Epithelial cell of esophagus (primary cell): ENCODE measurements around the gene MRS2.

ENCODE experiments used
- DNase-seq: peaks from one replicate; pipeline ENCODE4 v3.0.0; 2010; ENCODE audit warnings: low read depth
- H3K4me3 ChIP-seq: 2 replicates; pipeline ENCODE4 v1.5.1; 2011; ENCODE audit warnings: mild to moderate bottlenecking, low read length, control low read depth
- CTCF ChIP-seq: IDR thresholded peaks from 2 replicates; pipeline ENCODE4 v1.5.1; 2011; ENCODE audit warnings: low read depth, mild to moderate bottlenecking, low read length, control low read depth, inconsistent platforms; ENCODE audit not compliant: insufficient read depth; ENCODE audit errors: missing control alignments

Gene MRS2

DNA sequence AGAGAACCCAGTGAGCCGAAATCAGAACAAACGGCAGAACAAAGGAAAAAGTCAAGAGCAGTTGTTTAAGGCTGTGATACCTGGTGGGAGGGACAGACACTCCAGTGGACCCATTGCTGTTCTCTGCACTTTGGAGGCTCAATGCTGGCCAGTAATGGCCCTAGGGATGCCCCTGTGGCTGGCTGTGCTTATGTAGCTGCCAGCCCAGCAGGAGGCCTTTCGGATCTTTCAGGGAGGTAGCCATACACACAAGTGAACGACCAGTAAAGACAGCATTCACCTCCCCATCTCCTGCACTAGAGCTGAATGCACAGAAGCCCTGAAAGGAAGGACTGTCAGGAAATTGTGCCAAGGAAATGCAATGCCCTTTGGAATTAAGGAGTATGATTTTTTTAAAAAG, 52.3 kb downstream of the MRS2 start:
- H3K4me3 ChIP-seq: no peak overlapping the region
- DNase-seq: no peak
- TF ChIP-seq CTCF: no peak

GRCh38 chr6:24458134-24458533, 55.4 kb downstream of the MRS2 start:
- peak; percentile 72 for DNase-seq
- no peak for TF ChIP-seq CTCF
- no peak overlapping the region for H3K4me3 ChIP-seq

DNA sequence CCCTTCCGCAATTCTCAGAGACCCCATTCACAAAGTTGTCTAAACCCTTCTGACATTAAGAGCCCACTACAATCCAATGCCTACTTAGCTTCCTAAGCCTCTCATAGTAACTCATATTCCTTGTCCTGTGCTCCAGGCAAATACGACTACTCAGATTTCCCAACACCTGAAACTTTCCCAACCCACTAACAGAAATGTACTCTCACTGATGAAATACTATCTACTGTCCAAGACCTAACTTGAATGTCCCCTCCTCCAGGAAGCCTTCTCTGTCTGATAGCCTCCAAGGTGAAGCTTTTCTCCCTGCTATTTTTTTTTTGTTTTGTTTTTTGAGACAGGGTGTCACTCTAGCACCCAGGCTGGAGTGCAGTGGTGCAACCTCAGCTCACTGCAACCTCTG, 56.2 kb downstream of the MRS2 start:
- H3K4me3 ChIP-seq: no peak overlapping the region
- no peak for TF ChIP-seq CTCF
- DNase-seq: peak; percentile 79

DNA sequence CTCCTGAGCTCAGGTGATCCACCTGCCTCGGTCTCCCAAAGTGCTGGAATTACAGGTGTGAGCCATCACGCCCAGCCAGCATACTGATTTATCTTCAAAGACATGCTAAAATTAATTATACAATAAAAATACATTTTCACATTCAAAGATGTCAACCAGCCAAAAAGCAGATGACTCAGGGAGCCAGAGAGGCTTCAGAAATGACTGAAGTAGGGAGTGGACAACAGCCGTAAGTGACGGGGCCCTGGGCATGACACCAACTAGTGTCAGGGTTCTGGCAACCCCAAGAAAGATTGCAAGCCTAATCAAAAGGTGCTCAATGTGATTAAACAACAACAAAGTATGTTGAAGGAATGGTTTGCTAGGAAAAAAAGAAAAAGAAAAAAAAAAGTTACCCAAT, 58.2 kb downstream of the MRS2 start:
- no peak for TF ChIP-seq CTCF
- H3K4me3 ChIP-seq: no peak overlapping the region
- DNase-seq: peak; percentile 21

DNA sequence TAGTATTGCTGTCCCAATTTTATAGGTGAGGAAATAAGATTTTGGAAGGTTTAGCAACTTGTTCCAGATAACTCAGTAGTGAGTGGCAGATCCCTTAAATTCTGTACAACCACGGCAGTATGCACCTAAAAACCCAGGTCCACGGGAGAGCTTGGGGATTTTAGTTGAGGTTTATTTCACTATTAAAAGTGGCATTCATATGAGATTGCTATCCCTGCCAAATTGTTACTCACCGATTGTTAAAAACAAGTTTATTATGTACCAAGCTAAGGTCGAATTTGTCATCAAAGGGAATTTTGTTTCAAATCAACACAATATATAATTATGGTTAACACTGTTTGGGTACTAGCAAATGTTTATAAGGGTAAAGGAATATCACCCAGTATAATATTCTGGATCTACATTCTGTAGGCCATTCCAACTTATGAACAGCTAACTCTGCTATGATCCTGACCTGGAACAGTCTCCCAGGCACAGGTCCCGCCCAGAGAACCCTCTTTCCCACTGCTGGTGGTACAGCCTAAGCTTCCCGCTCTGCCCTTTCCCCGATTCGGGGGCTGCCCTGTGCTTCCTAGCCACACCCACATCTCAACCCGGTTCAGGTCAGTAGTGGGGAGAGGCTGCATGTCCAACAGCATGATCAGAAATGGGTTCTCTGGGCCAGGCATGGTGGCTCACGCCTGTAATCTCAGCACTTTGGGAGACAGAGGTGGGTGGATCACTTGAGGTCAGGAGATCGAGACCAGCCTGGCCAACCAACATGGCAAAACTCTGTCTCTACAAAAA, 61.7 kb downstream of the MRS2 start:
- TF ChIP-seq CTCF: no peak

GRCh38 chr6:24469811-24470210, 67.1 kb downstream of the MRS2 start:
- H3K4me3 ChIP-seq: no peak overlapping the region
- no peak for TF ChIP-seq CTCF
- no peak for DNase-seq

More for the DNA sequence above, 61.7 kb downstream of the MRS2 start:
- no peak for DNase-seq
- H3K4me3 ChIP-seq: no peak overlapping the region

DNA sequence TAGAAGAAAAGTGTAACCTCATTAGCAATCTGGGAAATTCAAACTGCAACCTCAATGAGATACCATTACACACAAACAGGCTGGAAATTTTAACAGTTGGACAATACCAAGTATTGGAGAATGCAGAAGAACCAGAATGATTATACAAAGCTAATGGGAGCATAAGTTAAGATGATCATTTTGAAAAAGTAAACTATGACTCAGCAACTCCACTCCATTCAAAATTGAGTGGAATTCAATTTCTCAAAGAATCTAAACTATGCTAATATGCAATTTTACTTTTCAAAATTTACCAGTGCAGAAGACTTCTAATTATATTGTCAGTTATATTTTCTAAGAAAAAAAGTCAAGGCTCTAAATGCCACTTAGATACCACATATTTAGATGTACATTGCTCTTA, 69.4 kb downstream of the MRS2 start:
- DNase-seq: peak; percentile 36
- no peak for TF ChIP-seq CTCF
- no peak overlapping the region for H3K4me3 ChIP-seq
